ENCODE measurements around the gene NECAB2.

Gene NECAB2

GRCh38 chr16:83968306-83968851 is 335 bp downstream of the NECAB2 start:
- DNase-seq = no peak

GRCh38 chr16:83968891-83969649 is 1.0 kb downstream of the NECAB2 start:
- DNase-seq = no peak

- DNase-seq = no peak
Observed at GRCh38 chr16:83969771-83970429, 1.9 kb downstream of the NECAB2 start.

GRCh38 chr16:83970430-83970815 is 2.4 kb downstream of the NECAB2 start:
- no peak for DNase-seq

- no peak for DNase-seq
Observed at GRCh38 chr16:83971165-83972130, 3.4 kb downstream of the NECAB2 start.

GRCh38 chr16:83972256-83973008 is 4.4 kb downstream of the NECAB2 start:
- DNase-seq = no peak

- no peak for DNase-seq
Observed at GRCh38 chr16:83973077-83973476, 5.0 kb downstream of the NECAB2 start.

- no peak for DNase-seq
Observed at GRCh38 chr16:83973581-83974385, 5.7 kb downstream of the NECAB2 start.

- no peak for DNase-seq
Observed at GRCh38 chr16:83974475-83974874, 6.4 kb downstream of the NECAB2 start.

- no peak for DNase-seq
Observed at GRCh38 chr16:83975590-83976260, 7.7 kb downstream of the NECAB2 start.

GRCh38 chr16:83977056-83977815 is 9.2 kb downstream of the NECAB2 start:
- DNase-seq = no peak

GRCh38 chr16:83978401-83978904 is 10.4 kb downstream of the NECAB2 start:
- DNase-seq = no peak

GRCh38 chr16:83979441-83979840 is 11.4 kb downstream of the NECAB2 start:
- DNase-seq = no peak

- no peak for DNase-seq
Observed at GRCh38 chr16:83980794-83981193, 12.8 kb downstream of the NECAB2 start.

GRCh38 chr16:83981799-83982198 is 13.8 kb downstream of the NECAB2 start:
- no peak for DNase-seq

- no peak for DNase-seq
Observed at GRCh38 chr16:83983491-83983890, 15.4 kb downstream of the NECAB2 start.

- no peak for DNase-seq
Observed at GRCh38 chr16:83989300-83989699, 21.3 kb downstream of the NECAB2 start.

GRCh38 chr16:83990492-83990891 is 22.4 kb downstream of the NECAB2 start:
- no peak for DNase-seq

GRCh38 chr16:83992624-83993023 is 24.6 kb downstream of the NECAB2 start:
- no peak for DNase-seq

- DNase-seq = no peak
Observed at GRCh38 chr16:83994087-83994486, 26.0 kb downstream of the NECAB2 start.

All from activated CD4-positive, alpha-beta T cell treated with anti-CD3 and anti-CD28 coated beads, Interleukin-2, amount 50 U/mL, for 4 hours (primary cell).